ENCODE measurements around the gene ABCB10. TPM values are rescaled to one million over a fixed set of nuclear protein-coding genes. Genes with fewer than 3 reads are reported as not detected.

The ABCB10 gene
- total RNA-seq, 1 donor from 2014 or later = 17.3 TPM

- no peak overlapping the region for H3K27ac ChIP-seq
- no peak overlapping the region for H3K4me3 ChIP-seq
- H3K36me3 ChIP-seq = peaks cover 76% of the 10 kb centered on the region
- no peaks in the 10 kb centered on the region for H3K4me1 ChIP-seq
- H3K9me3 ChIP-seq = no peaks in the 10 kb centered on the region
- TF ChIP-seq CTCF (IDR thresholded peaks at IDR 0.05) = no peak
- H3K27me3 ChIP-seq = no peaks in the 10 kb centered on the region
- intact Hi-C loops (cut with DNase I) = no loop called here
- no peak for ATAC-seq
- DNase-seq = no peak
Observed at GRCh38 chr1:229537894-229538293, 20.6 kb downstream of the ABCB10 start.

- Histone ChIP-seq H3K27me3 (no peaks in the 10 kb centered on the region), H3K4me3 (no peak overlapping the region), H3K9me3 (no peaks in the 10 kb centered on the region), H3K4me1 (no peaks in the 10 kb centered on the region), H3K36me3 (peaks cover 78% of the 10 kb centered on the region), H3K27ac (no peak overlapping the region)
- ATAC-seq (no peak), DNase-seq (no peak)
- intact Hi-C loops (cut with DNase I) = no loop called here
- no peak for TF ChIP-seq CTCF (IDR thresholded peaks at IDR 0.05)
Observed at GRCh38 chr1:229536982-229537381, 21.5 kb downstream of the ABCB10 start.

- H3K36me3 ChIP-seq = peaks cover 79% of the 10 kb centered on the region
- DNase-seq (no peak), ATAC-seq (no peak)
- no peaks in the 10 kb centered on the region for H3K4me1 ChIP-seq
- intact Hi-C loops (cut with DNase I) = no loop called here
- no peaks in the 10 kb centered on the region for H3K9me3 ChIP-seq
- TF ChIP-seq CTCF (IDR thresholded peaks at IDR 0.05) = no peak
- no peak overlapping the region for H3K4me3 ChIP-seq
- H3K27me3 ChIP-seq = no peaks in the 10 kb centered on the region
- H3K27ac ChIP-seq = no peak overlapping the region
Observed at GRCh38 chr1:229535230-229535629, 23.3 kb downstream of the ABCB10 start.

GRCh38 chr1:229531326-229531725 lies 27.2 kb downstream of the ABCB10 start:
- no peaks in the 10 kb centered on the region for H3K9me3 ChIP-seq
- ATAC-seq (no peak), DNase-seq (no peak)
- no peak for TF ChIP-seq CTCF (IDR thresholded peaks at IDR 0.05)
- no peaks in the 10 kb centered on the region for H3K4me1 ChIP-seq
- no peaks in the 10 kb centered on the region for H3K27me3 ChIP-seq
- H3K27ac ChIP-seq = no peak overlapping the region
- H3K36me3 ChIP-seq = peaks cover 84% of the 10 kb centered on the region
- no peak overlapping the region for H3K4me3 ChIP-seq
- intact Hi-C loops (cut with DNase I) = no loop called here

GRCh38 chr1:229529639-229530038 lies 28.9 kb downstream of the ABCB10 start:
- Histone ChIP-seq H3K27me3 (no peaks in the 10 kb centered on the region), H3K4me3 (no peak overlapping the region), H3K27ac (no peak overlapping the region), H3K4me1 (no peaks in the 10 kb centered on the region), H3K36me3 (peaks cover 89% of the 10 kb centered on the region), H3K9me3 (no peaks in the 10 kb centered on the region)
- no peak for TF ChIP-seq CTCF (IDR thresholded peaks at IDR 0.05)
- DNase-seq (no peak), ATAC-seq (no peak)
- intact Hi-C loops (cut with DNase I) = no loop called here

GRCh38 chr1:229526695-229527094 lies 31.8 kb downstream of the ABCB10 start:
- no peak for TF ChIP-seq CTCF (IDR thresholded peaks at IDR 0.05)
- Histone ChIP-seq H3K4me1 (no peaks in the 10 kb centered on the region), H3K36me3 (peaks cover 87% of the 10 kb centered on the region), H3K9me3 (no peaks in the 10 kb centered on the region), H3K4me3 (no peak overlapping the region), H3K27ac (no peak overlapping the region), H3K27me3 (no peaks in the 10 kb centered on the region)
- intact Hi-C loops (cut with DNase I) = no loop called here
- DNase-seq = no peak
- ATAC-seq = no peak

Measured in upper lobe of right lung (tissue), 1 donor.